CD4-positive, alpha-beta memory T cell (primary cell): ENCODE results near the gene FLT3LG. TPM values are rescaled to one million over a fixed set of nuclear protein-coding genes. Genes with fewer than 3 reads are reported as not detected.
A peak's percentile ranks its signal among the peaks of the same experiment; 100 is the strongest.

Source experiments
- CTCF ChIA-PET: fragments of 350-600 bp; sonication (Branson Sonifier 250); formaldehyde crosslinking; loops from one replicate; lab custom pipeline; 2021; ENCODE audit warnings: inconsistent platforms; ENCODE audit not compliant: partially characterized antibody; lab: Charles Lee
- POLR2A ChIA-PET: fragments of 350-600 bp; sonication (Branson Sonifier 250); formaldehyde crosslinking; loops from one replicate; lab custom pipeline; 2021; ENCODE audit not compliant: partially characterized antibody; lab: Charles Lee
- DNase-seq, 5 donors: peaks; one replicate each; pipeline versions ENCODE4 v3.0.0 to v3.0.0-alpha.2; 2020 to 2022; ENCODE audit warnings: mixed read lengths in 1 of 5
- H3K27ac ChIP-seq: one replicate; pipeline ENCODE4 v1.7.0; 2013; ENCODE audit warnings: low read depth, low read length
- H3K27me3 ChIP-seq: 2 replicates; pipeline ENCODE4 v1.7.0; 2013; ENCODE audit warnings: mild to moderate bottlenecking, low read length, moderate library complexity; ENCODE audit not compliant: insufficient read depth
- H3K36me3 ChIP-seq: 2 replicates; pipeline ENCODE4 v1.7.0; 2013; ENCODE audit warnings: mild to moderate bottlenecking, low read length, moderate library complexity; ENCODE audit not compliant: insufficient read depth
- H3K4me1 ChIP-seq: 2 replicates; pipeline ENCODE4 v1.7.0; 2013; ENCODE audit warnings: mild to moderate bottlenecking, low read length, moderate library complexity; ENCODE audit not compliant: insufficient read depth
- H3K4me3 ChIP-seq, 2 donors: one replicate each; pipeline ENCODE4 v1.7.0; 2013; ENCODE audit warnings: low read length in 2 of 2, mild to moderate bottlenecking in 1 of 2
- H3K9me3 ChIP-seq, 2 donors: one replicate each; pipeline ENCODE4 v1.7.0; 2013; ENCODE audit warnings: low read length in 2 of 2, control low read depth in 1 of 2; ENCODE audit not compliant: control insufficient read depth in 1 of 2
- H3K27ac Mint-ChIP-seq, 7 donors: one replicate each; pipeline ENCODE4 v1.8.0; 2020 to 2021; ENCODE audit warnings: mixed read lengths in 7 of 7, mild to moderate bottlenecking in 6 of 7, inconsistent platforms in 3 of 7, moderate library complexity in 3 of 7
- H3K27me3 Mint-ChIP-seq, 2 donors: one replicate each; pipeline ENCODE4 v1.8.0; 2020 to 2021; ENCODE audit warnings: mixed read lengths in 2 of 2
- H3K36me3 Mint-ChIP-seq, 2 donors: one replicate each; pipeline ENCODE4 v1.8.0; 2020 to 2021; ENCODE audit warnings: mixed read lengths in 2 of 2, inconsistent platforms in 1 of 2, mild to moderate bottlenecking in 1 of 2
- H3K4me1 Mint-ChIP-seq, 4 donors: one replicate each; pipeline ENCODE4 v1.8.0; 2020 to 2021; ENCODE audit warnings: mixed read lengths in 4 of 4, mild to moderate bottlenecking in 1 of 4
- H3K4me3 Mint-ChIP-seq, 8 donors: one replicate each; pipeline ENCODE4 v1.8.0; 2020 to 2021; ENCODE audit warnings: mixed read lengths in 8 of 8, mild to moderate bottlenecking in 7 of 8, moderate library complexity in 6 of 8, inconsistent platforms in 3 of 8
- H3K9me3 Mint-ChIP-seq, 8 donors: one replicate each; pipeline ENCODE4 v1.8.0; 2020 to 2021; ENCODE audit warnings: mixed read lengths in 8 of 8, mild to moderate bottlenecking in 5 of 8, inconsistent platforms in 3 of 8, moderate library complexity in 1 of 8
- intact Hi-C: fragments of 100-400 bp; cut with micrococcal nuclease; formaldehyde crosslinking; loops from one replicate; pipeline ENCODE4 v1.15.1; 2023
- polyA plus RNA-seq, 2 donors: library from polyadenylated mRNA; unstranded; fragments of 300-500 nt; fragmentation: Illumina TruSeq; gene quantifications; one replicate each; pipeline ENCODE4 v1.2.3, GENCODE V29; 2021
- total RNA-seq, 2 experiments: library from RNA; stranded (reverse); gene quantifications; one replicate each; pipeline ENCODE4 v1.2.3, GENCODE V29; 2021

Gene FLT3LG
- total and polyA plus RNA-seq, 4 experiments from 2014 or later: 114 to 252 (median 130) TPM

- Histone ChIP-seq H3K4me1 (peaks cover 60% of the 10 kb centered on the region), H3K9me3 (no peaks in the 10 kb centered on the region), H3K4me3 (no peak overlapping the region), H3K27me3 (no peaks in the 10 kb centered on the region), H3K36me3 (peaks cover 44% of the 10 kb centered on the region), H3K27ac (no peak overlapping the region)
- DNase-seq: no peak
- Mint-ChIP-seq H3K27me3 (no peaks in the 10 kb centered on the region), H3K9me3 (peaks cover 0 to 26% (median under 1%) of the 10 kb centered on the region in 8 donors), H3K36me3 (peaks cover 50 to 72% of the 10 kb centered on the region in 2 donors), H3K4me3 (peak overlapping the region in 4 of 8 donors; percentile 1 to 90 (median 48)), H3K4me1 (peaks cover 30 to 84% (median 51%) of the 10 kb centered on the region in 4 donors), H3K27ac (peak overlapping the region; percentile 83 to 97 (median 93))
- ChIA-PET CTCF (interaction anchor here (0.9 to 1.4 kb wide), 3 partner anchors 11 to 101 kb away, joined by 3 to 6 read pairs (median 3); no protein-coding TSS in a partner anchor), POLR2A (interaction anchor here (0.7 to 2.9 kb wide), 22 partner anchors 9 to 185 kb away, joined by 3 to 31 read pairs (median 5); partner anchors contain the start of genes ALDH16A1, FLT3LG, PIH1D1 and PRMT1)
- intact Hi-C loops: no loop called here
Observed at GRCh38 chr19:49491804-49492572, 18.0 kb downstream of the FLT3LG start.

GRCh38 chr19:49492573-49493405 lies 18.8 kb downstream of the FLT3LG start:
- intact Hi-C loops: no loop called here
- peaks cover 47% of the 10 kb centered on the region for H3K36me3 ChIP-seq
- no peaks in the 10 kb centered on the region for H3K9me3 ChIP-seq
- H3K4me3 ChIP-seq: no peak overlapping the region
- DNase-seq: peak in 2 of 5 donors; percentile 24 to 39
- peaks cover 65% of the 10 kb centered on the region for H3K4me1 ChIP-seq
- Mint-ChIP-seq H3K4me1 (peaks cover 31 to 84% (median 55%) of the 10 kb centered on the region in 4 donors), H3K9me3 (peaks cover 0 to 18% (median under 1%) of the 10 kb centered on the region in 8 donors), H3K4me3 (peak overlapping the region in 6 of 8 donors; percentile 1 to 90 (median 66)), H3K27ac (peak overlapping the region; percentile 83 to 97 (median 93)), H3K36me3 (peaks cover 51 to 72% of the 10 kb centered on the region in 2 donors), H3K27me3 (no peaks in the 10 kb centered on the region)
- H3K27ac ChIP-seq: peak overlapping the region; percentile 29
- CTCF ChIA-PET: interaction anchor here (0.9 to 1.4 kb wide), 3 partner anchors 10 to 101 kb away, joined by 3 to 6 read pairs (median 3); no protein-coding TSS in a partner anchor
- no peaks in the 10 kb centered on the region for H3K27me3 ChIP-seq
- POLR2A ChIA-PET: interaction anchor here (0.8 to 2.9 kb wide), 18 partner anchors 10 to 184 kb away, joined by 3 to 31 read pairs (median 5); partner anchors contain the start of genes ALDH16A1, PIH1D1, PRMT1 and RRAS

GRCh38 chr19:49496574-49497008 lies 22.6 kb downstream of the FLT3LG start:
- ChIA-PET CTCF (interaction anchor here (1.4 to 1.5 kb wide), 2 partner anchors 26 to 73 kb away, joined by 4 to 9 read pairs; no protein-coding TSS in a partner anchor), POLR2A (interaction anchor here (0.5 to 3.5 kb wide), 11 partner anchors 31 to 1122 kb away, joined by 3 to 38 read pairs (median 5); partner anchors contain the start of genes CD37, PRR12, RCN3 and RRAS)
- Mint-ChIP-seq H3K27ac (peak overlapping the region; percentile 95 to 100 (median 99)), H3K36me3 (peaks cover 48 to 69% of the 10 kb centered on the region in 2 donors), H3K4me3 (peak overlapping the region; percentile 99 to 100 (median 100)), H3K27me3 (no peaks in the 10 kb centered on the region), H3K9me3 (peaks cover 0 to 31% (median under 1%) of the 10 kb centered on the region in 8 donors), H3K4me1 (peaks cover 22 to 87% (median 42%) of the 10 kb centered on the region in 4 donors)
- Histone ChIP-seq H3K36me3 (peaks cover 44% of the 10 kb centered on the region), H3K4me3 (peak overlapping the region; percentile 52 to 99), H3K9me3 (no peaks in the 10 kb centered on the region), H3K27me3 (no peaks in the 10 kb centered on the region), H3K4me1 (peaks cover 55% of the 10 kb centered on the region), H3K27ac (peak overlapping the region; percentile 95)
- intact Hi-C loops: loop anchor here (1.0 to 2.0 kb wide), 4 partner anchors 9 to 380 kb away; partner anchors contain the start of genes AKT1S1, ALDH16A1, RPL13A and TBC1D17
- DNase-seq: no peak

GRCh38 chr19:49497047-49497788 lies 23.2 kb downstream of the FLT3LG start:
- H3K4me1 ChIP-seq: peaks cover 55% of the 10 kb centered on the region

GRCh38 chr19:49497789-49498103 lies 23.7 kb downstream of the FLT3LG start:
- H3K27me3 ChIP-seq: no peaks in the 10 kb centered on the region
- peak overlapping the region; percentile 92 to 99 for H3K4me3 ChIP-seq
- Mint-ChIP-seq H3K9me3 (peaks cover 0 to 31% (median under 1%) of the 10 kb centered on the region in 8 donors), H3K27ac (peak overlapping the region; percentile 95 to 100 (median 99)), H3K27me3 (no peaks in the 10 kb centered on the region), H3K36me3 (peaks cover 37 to 58% of the 10 kb centered on the region in 2 donors), H3K4me3 (peak overlapping the region; percentile 99 to 100 (median 100)), H3K4me1 (peaks cover 24 to 87% (median 43%) of the 10 kb centered on the region in 4 donors)
- ChIA-PET CTCF (interaction anchor here (1.5 kb wide), 1 partner anchor 96 kb away, joined by 3 read pairs; no protein-coding TSS in a partner anchor), POLR2A (interaction anchor here (0.6 to 3.5 kb wide), 4 partner anchors 50 to 143 kb away, joined by 3 to 38 read pairs (median 8); partner anchors contain the start of genes RRAS and SCAF1)
- intact Hi-C loops: loop anchor here (2.0 kb wide), 1 partner anchor 379 kb away; the partner anchor contains the start of genes AKT1S1 and TBC1D17
- no peaks in the 10 kb centered on the region for H3K9me3 ChIP-seq
- H3K36me3 ChIP-seq: peaks cover 33% of the 10 kb centered on the region
- H3K27ac ChIP-seq: peak overlapping the region; percentile 95
- DNase-seq: peak in 1 of 5 donors; percentile 33
- peaks cover 55% of the 10 kb centered on the region for H3K4me1 ChIP-seq

More at GRCh38 chr19:49497047-49497788, 23.2 kb downstream of the FLT3LG start:
- Histone ChIP-seq H3K27ac (peak overlapping the region; percentile 95), H3K4me3 (peak overlapping the region; percentile 92 to 99), H3K27me3 (no peaks in the 10 kb centered on the region), H3K36me3 (peaks cover 38% of the 10 kb centered on the region), H3K9me3 (no peaks in the 10 kb centered on the region)
- H3K4me3 Mint-ChIP-seq: peak overlapping the region; percentile 99 to 100 (median 100)
- CTCF ChIA-PET: interaction anchor here (1.4 to 1.5 kb wide), 3 partner anchors 27 to 96 kb away, joined by 3 to 9 read pairs (median 4); no protein-coding TSS in a partner anchor
- peaks cover 0 to 31% (median under 1%) of the 10 kb centered on the region in 8 donors for H3K9me3 Mint-ChIP-seq
- no peaks in the 10 kb centered on the region for H3K27me3 Mint-ChIP-seq
- H3K4me1 Mint-ChIP-seq: peaks cover 23 to 87% (median 43%) of the 10 kb centered on the region in 4 donors
- H3K27ac Mint-ChIP-seq: peak overlapping the region; percentile 95 to 100 (median 99)
- H3K36me3 Mint-ChIP-seq: peaks cover 42 to 63% of the 10 kb centered on the region in 2 donors
- intact Hi-C loops: loop anchor here (2.0 kb wide), 1 partner anchor 380 kb away; the partner anchor contains the start of genes AKT1S1 and TBC1D17
- POLR2A ChIA-PET: interaction anchor here (0.6 to 3.5 kb wide), 6 partner anchors 51 to 144 kb away, joined by 3 to 38 read pairs (median 12); partner anchors contain the start of genes RRAS and SCAF1
- peak; percentile 79 to 89 (median 83) for DNase-seq
